GM18873 (cell line): ENCODE results near the gene CDH23.
A peak's percentile ranks its signal among the peaks of the same experiment; 100 is the strongest.

ENCODE experiments used
- ATAC-seq: cut with Tn5 transposase; IDR thresholded peaks from one replicate; pipeline ENCODE4 v1.9.1; 2021; ENCODE audit warnings: mild to moderate bottlenecking, moderate library complexity, moderate number of reproducible peaks; ENCODE audit not compliant: unreplicated experiment, low FRiP score

CDH23 gene

GRCh38 chr10:71688256-71688655 is 291.5 kb downstream of the CDH23 start:
- no peak for ATAC-seq

DNA sequence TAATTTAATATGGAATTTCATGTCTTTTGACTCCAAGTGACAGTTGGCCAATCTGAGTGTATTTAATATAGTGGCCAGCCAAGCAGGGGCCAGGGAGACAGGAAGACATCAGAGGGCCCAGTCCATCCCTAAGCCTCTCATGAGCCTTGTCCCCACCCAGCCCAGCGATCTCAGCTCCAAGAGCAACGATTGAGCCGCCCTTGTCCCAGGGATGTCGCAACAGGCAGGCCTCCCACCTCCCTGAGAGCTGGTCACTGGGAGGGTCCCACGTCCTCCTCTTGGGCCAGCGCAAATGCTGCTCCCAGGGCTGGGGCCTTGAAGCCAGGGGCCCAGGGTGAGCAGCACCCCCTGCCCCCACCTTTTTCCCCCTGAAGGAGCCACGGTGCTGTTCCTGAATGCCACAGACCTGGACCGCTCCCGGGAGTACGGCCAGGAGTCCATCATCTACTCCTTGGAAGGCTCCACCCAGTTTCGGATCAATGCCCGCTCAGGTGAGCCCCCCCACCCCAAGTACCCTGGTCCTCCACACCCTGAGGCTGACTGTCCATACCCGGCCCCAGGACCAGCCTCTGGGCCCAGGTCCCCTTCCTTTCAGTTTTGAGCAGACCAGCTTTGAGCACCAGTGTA is 293.5 kb downstream of the CDH23 start:
- ATAC-seq, result no peak

GRCh38 chr10:71691405-71691804 is 294.7 kb downstream of the CDH23 start:
- ATAC-seq, result no peak

GRCh38 chr10:71692598-71693306 is 296.0 kb downstream of the CDH23 start:
- ATAC-seq, result no peak

DNA sequence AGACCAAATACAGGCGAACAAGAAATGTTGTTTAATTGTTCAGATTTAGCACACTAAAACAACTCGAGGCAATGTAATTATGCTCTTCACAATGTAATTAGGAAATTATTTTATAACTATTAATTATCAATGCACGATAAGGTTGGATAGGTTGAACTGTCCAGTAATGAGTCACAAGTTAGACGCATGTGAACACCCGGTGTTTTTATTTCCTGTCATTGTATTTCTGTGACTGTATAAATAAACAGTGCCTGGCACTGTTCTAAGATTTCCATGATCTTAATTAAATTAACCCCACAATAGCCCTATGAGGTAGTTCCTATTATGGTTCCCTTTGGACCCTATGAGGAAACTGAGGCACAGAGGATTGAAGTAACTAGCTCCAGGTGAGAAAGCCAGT is 296.7 kb downstream of the CDH23 start:
- ATAC-seq, result no peak

GRCh38 chr10:71694039-71694501 is 297.4 kb downstream of the CDH23 start:
- ATAC-seq, result no peak

DNA sequence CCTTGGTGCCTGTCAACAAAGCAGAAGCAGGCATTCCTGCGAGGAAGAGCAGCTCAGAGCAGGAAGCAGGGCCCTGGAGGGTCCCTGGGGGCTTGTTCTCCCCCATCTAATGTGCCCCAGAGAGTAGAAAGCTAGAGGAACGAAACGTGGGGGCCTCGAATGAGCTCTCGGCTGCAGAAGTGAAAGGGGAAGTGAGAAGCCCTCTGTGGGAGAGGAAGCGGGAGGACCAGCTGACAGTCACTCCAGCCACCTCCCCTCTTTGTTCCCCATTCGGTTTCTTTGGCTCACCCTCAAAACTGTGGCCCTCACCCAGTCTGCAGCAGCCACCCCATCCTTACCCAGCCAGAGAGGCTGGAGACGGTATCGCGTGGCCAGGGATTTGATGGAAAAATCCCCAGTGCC is 297.8 kb downstream of the CDH23 start:
- peak; percentile 74 for ATAC-seq

DNA sequence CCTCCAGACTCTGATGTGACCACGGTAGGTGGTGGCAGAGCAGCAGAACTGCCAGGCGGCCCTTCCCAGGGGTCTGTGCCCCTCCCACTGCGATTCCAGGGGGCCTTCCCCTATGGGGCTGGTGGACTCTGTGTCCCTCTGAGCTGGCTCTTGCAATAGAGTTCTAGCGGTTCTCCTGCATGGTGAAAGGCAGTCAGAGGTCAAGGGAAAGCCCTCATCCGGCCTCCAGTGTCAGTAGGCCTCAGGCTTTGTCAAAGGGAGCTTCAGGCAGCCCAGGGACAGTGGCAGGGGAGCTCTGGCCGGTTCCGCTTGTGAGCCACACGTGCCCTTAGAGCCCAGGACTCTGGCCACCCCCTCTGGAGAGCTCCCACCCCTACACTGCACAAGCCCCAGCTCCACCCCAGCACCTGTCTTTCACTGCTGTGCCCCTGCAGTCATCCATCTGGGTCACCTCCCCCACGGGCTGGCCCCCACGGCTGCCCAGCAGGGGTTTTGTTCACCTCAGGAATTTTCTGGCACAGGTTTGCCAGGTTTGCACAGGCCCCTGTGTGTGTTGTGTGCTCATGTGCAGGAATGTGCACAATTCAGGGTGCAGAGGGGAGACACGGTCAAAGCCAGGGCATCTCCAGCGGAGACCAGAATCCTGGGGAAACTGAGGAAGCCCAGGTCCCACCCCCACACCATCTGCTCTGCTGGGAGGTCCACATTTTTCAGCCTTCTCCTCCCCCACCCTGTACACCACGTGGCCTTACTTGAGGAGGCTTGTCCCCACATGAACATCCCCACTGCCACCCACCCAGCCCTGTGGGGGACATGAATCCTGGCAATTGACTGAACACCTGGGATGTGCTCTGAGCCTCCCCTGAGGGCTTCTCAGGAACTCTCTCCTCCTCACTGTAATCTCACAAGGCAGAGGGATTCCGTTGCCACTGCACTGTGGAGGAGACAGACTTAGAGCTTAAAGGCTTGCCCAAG is 299.1 kb downstream of the CDH23 start:
- no peak for ATAC-seq

DNA sequence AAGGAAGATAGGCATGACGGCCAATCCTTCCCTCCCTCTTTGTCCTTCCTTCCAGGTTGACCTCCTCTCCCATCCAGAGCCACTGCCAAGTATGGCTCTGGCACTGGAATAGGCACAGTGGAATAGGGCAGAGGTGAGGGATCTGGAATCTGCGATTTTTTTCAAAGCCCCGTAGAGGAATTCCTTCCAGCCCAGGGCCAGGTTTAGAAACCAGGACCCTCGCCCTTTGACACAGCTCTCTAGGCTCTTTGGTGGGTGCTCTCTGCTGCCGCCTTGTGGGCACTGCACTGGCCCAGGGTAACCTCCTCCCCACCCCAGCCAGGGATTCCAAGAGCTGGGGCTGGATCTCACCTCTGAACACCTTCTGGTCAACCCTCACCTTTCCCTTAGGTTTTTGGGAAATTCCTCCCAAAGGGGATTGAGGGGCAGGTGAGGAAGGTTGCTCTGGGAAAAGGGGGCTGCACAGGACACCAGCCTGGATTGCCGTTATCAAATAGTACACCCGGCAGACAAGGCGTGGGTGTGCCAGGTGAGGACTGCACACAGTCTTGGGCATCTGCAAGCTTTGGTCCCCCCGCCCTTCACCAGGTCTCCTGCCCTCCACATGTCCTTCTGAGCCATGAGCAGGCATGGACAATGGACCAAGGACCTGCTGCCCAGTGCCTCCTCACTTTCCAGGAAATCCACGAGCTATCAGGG is 300.1 kb downstream of the CDH23 start:
- ATAC-seq, result no peak

GRCh38 chr10:71697938-71698709 is 301.4 kb downstream of the CDH23 start:
- ATAC-seq, result no peak

GRCh38 chr10:71698737-71699136 is 302.0 kb downstream of the CDH23 start:
- no peak for ATAC-seq

DNA sequence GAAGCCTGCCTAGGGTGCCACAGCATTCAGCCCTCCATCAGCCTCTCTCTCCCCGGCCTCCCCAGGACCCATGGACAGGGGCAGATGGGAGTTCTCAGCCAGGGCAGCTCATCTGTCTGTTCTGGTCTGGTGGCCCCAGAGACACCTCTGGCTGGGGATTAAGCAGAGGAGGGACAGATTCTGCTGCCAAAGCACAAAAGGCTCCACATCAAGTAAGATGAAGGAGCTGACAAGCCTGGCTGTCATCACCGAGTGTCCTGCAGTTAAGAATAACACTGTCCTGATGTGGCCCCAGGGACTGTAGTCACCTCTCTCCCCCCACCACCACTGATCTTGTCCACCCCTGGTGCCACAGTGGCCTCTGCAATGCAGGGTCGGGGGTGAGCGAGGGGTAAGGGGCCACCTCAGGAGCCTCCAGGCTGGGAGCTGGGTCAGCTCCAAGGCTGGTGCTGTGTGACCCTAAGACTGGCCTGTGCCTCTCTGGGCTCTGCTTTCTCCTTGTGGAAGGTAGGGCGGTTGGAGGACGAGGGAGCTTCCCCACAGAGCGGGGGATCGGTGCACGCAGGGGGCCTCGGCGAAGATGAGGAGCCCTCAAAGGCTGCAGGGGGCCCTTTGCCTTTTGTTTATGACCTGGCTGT is 304.1 kb downstream of the CDH23 start:
- no peak for ATAC-seq

DNA sequence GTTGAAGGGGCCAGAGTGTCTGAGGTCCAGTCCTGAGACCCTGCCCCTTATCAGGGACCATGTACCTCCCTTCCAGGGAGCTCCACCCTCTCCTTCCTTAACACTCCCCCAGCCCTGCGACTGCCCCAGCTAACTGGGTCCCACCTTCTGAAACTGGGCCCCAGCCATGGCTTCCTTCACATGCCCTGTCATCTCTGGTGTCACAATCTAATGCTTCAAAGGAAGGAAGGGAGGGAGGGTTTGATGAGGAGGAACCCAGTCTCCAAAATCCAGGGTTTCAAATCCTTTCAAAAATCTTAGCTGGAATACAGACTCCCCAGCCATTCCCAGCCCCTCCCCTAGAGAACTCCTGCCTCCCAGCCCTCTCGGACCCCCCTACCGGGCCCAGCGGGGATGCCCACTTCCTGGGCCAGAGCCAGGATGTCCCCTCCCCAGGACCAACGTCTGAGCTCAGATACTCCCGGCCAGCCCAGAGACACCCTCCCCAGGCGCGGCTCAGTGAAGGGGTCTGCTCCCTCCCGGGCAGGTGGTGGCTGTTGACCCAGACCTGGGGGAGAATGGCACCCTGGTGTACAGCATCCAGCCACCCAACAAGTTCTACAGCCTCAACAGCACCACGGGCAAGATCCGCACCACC is 304.9 kb downstream of the CDH23 start:
- ATAC-seq, result no peak

DNA sequence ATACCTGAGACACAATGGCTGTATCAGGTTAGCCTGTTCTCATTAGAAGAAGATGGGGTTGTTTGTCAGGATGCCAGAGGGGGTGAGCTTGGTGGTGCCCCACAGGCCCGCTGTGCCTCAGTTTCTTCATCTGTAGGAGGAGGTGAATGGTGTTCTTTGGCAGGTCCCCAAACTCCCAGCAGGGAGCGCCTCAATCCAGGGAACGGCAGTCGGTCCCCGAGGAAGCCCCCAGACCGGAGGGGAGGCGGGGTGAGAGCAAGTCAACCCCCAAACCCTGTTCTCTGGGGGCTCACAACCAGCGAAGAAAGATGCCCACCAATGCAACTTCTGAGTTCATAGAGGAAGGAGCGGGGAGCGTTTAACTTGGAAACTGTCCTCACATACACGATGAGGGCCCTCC is 306.9 kb downstream of the CDH23 start:
- no peak for ATAC-seq

- ATAC-seq, result no peak
Measured at GRCh38 chr10:71704816-71705215, 308.1 kb downstream of the CDH23 start.

DNA sequence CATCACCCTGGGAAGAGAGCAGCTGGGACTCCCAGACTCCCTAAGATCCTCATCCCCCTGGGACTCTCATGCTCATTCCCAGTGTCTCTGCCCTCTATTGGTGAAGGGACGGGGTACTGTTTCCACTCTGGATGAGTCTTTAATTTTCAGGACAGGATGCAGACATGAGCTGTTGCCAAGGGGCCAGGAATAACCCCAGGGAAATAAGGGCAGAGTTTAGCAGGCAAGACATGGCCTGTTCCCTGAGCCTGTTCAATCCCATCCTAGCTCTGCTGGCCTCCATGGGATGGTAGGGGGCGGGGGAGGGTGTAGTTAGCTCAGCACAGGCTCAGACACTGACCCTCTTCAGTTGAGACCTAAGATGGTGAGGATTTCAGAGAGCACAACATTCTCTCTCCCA is 308.9 kb downstream of the CDH23 start:
- no peak for ATAC-seq

- no peak for ATAC-seq
Measured at GRCh38 chr10:71706216-71707121, 309.7 kb downstream of the CDH23 start.
